ENCODE results near the gene STIM1. TPM values are rescaled to one million over a fixed set of nuclear protein-coding genes. Genes with fewer than 3 reads are reported as not detected.

Gene STIM1
- total RNA-seq, 1 experiment from 2014 or later, result 15.2 TPM

DNA sequence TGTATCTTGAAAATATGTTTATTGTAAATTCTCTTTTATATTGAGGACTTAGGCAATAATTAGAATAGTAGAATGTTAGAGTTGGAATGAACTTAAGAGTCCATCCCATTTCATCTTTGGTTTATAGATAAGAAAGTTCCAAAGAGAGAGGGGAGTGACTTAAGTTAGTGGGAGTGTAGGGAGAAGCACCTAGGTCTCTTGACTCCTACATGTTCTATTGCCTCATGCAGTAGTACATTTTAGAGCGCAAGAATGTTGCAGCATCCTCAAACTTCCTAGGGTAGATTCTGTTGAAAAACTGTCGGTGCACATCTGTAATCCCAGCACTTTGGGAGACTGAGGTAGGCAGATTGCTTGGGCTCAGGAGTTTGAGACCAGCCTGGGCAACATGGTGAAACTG lies 247.8 kb downstream of the STIM1 start:
- H3K4me1 ChIP-seq (ENCODE audit: insufficient read depth, low read length), result no peaks in the 10 kb centered on the region
- no peak overlapping the region for H3K27ac ChIP-seq (ENCODE audit: insufficient read length, low read depth, low read length)
- H3K27me3 ChIP-seq (ENCODE audit: insufficient read depth, low read length), result no peaks in the 10 kb centered on the region
- H2BK15ac ChIP-seq (ENCODE audit: low read depth, low read length), result no peak overlapping the region
- H3K23ac ChIP-seq (ENCODE audit: insufficient read length, low read depth, low read length), result no peak overlapping the region
- H3T11ph ChIP-seq (ENCODE audit: low read length), result no peak overlapping the region
- DNase-seq, result no peak
- no peak overlapping the region for H2BK20ac ChIP-seq (ENCODE audit: low read depth, low read length, poor library complexity, severe bottlenecking)
- no peak overlapping the region for H3K14ac ChIP-seq (ENCODE audit: insufficient read depth, low read length)
- no peak overlapping the region for H4K91ac ChIP-seq (ENCODE audit: insufficient read length, low read depth, low read length)
- no peaks in the 10 kb centered on the region for H3K79me2 ChIP-seq (ENCODE audit: insufficient read depth, low read length)
- no peak overlapping the region for H2AFZ ChIP-seq (ENCODE audit: low read length)
- Mint-ChIP-seq H3K4me1 (peaks cover 0 to 4% of the 10 kb centered on the region in 2 experiments; a peak in 2 of 4 replicates), H3K9me3 (no peaks in the 10 kb centered on the region), H3K27ac (no peak overlapping the region), H3K27me3 (ENCODE audit: low read depth) (no peaks in the 10 kb centered on the region), H3K4me3 (no peak overlapping the region), H3K36me3 (ENCODE audit: insufficient read depth in 1 of 3, low read depth in 3 of 3) (peaks cover 6 to 53% (median 38%) of the 10 kb centered on the region in 3 experiments; a peak in 6 of 7 replicates)
- no peaks in the 10 kb centered on the region for H4K20me1 ChIP-seq (ENCODE audit: control insufficient read depth, insufficient read depth, insufficient read length)
- H2BK12ac ChIP-seq (ENCODE audit: insufficient read length, low read depth, low read length), result no peak overlapping the region
- no peaks in the 10 kb centered on the region for H3K79me1 ChIP-seq (ENCODE audit: insufficient read depth, low read depth, low read length, poor library complexity, severe bottlenecking)
- H4K8ac ChIP-seq (replicated peaks; ENCODE audit: insufficient read length, low read depth, low read length), result no peak overlapping the region
- H4K5ac ChIP-seq (ENCODE audit: insufficient read length, low read depth, low read length), result no peak overlapping the region
- H2BK5ac ChIP-seq (ENCODE audit: insufficient read length, low read length), result no peak overlapping the region
- H3K9me3 ChIP-seq (ENCODE audit: control insufficient read depth, low read depth, low read length), result no peaks in the 10 kb centered on the region
- H2BK120ac ChIP-seq (ENCODE audit: low read depth, low read length, poor library complexity, severe bottlenecking), result no peak overlapping the region
- H2AK5ac ChIP-seq (ENCODE audit: insufficient read length, low read length), result no peak overlapping the region
- no peak overlapping the region for H3K18ac ChIP-seq (ENCODE audit: insufficient read length, low read depth, low read length)
- no peak overlapping the region for H3K4me2 ChIP-seq (ENCODE audit: insufficient read depth, insufficient read length, low read length)
- H3K4ac ChIP-seq (ENCODE audit: low read depth, low read length), result no peak overlapping the region
- H3K56ac ChIP-seq (ENCODE audit: insufficient read length, low read depth, low read length), result no peak overlapping the region
- H3K9ac ChIP-seq (ENCODE audit: extremely low read depth, insufficient read length, low read length), result no peak overlapping the region
- H3K23me2 ChIP-seq (ENCODE audit: insufficient read length, low read depth, low read length, poor library complexity, severe bottlenecking), result no peaks in the 10 kb centered on the region
- WGBS (ENCODE audit: extremely low coverage, insufficient read length, low lambda C conversion rate), result no CpG with 5 or more reads among the region's 2 CpGs
- TF ChIP-seq, protein P1, sequence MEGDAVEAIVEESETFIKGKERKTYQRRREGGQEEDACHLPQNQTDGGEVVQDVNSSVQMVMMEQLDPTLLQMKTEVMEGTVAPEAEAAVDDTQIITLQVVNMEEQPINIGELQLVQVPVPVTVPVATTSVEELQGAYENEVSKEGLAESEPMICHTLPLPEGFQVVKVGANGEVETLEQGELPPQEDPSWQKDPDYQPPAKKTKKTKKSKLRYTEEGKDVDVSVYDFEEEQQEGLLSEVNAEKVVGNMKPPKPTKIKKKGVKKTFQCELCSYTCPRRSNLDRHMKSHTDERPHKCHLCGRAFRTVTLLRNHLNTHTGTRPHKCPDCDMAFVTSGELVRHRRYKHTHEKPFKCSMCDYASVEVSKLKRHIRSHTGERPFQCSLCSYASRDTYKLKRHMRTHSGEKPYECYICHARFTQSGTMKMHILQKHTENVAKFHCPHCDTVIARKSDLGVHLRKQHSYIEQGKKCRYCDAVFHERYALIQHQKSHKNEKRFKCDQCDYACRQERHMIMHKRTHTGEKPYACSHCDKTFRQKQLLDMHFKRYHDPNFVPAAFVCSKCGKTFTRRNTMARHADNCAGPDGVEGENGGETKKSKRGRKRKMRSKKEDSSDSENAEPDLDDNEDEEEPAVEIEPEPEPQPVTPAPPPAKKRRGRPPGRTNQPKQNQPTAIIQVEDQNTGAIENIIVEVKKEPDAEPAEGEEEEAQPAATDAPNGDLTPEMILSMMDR (conservative IDR thresholded peaks at IDR 0.05), result no peak

All from H9 (cell line).